ENCODE data around the gene TCEANC2.

GRCh38 chr1:54027848-54028247 is 25.6 kb upstream of the TCEANC2 start:
- TF ChIP-seq EZH2 (IDR thresholded peaks at IDR 0.05; ENCODE audit: borderline replicate concordance, low read length) (no peak), CTCF (IDR thresholded peaks at IDR 0.05; ENCODE audit: low read length) (no peak)
